ENCODE data around the gene ZNF48. TPM values are rescaled to one million over a fixed set of nuclear protein-coding genes. Genes with fewer than 3 reads are reported as not detected.
A peak's percentile ranks its signal among the peaks of the same experiment; 100 is the strongest.

The ZNF48 gene
- total RNA-seq, 1 experiment from 2014 or later = 20.5 TPM

GRCh38 chr16:30418350-30419181 lies 23.3 kb downstream of the ZNF48 start:
- H3K27ac ChIP-seq (ENCODE audit: low read length) = peak overlapping the region; percentile 50
- H3K36me3 ChIP-seq (ENCODE audit: insufficient read depth, low read length) = peaks cover 11% of the 10 kb centered on the region; the same call in 1 of the 2 replicates
- peak overlapping the region; percentile 88 for H3K4me2 ChIP-seq (ENCODE audit: low read depth, low read length, poor library complexity, severe bottlenecking)
- H3K79me2 ChIP-seq (ENCODE audit: low read length) = peaks cover 5% of the 10 kb centered on the region; the same call in 1 of the 2 replicates
- no peak overlapping the region for H2AFZ ChIP-seq (ENCODE audit: low read length)
- H3K9me2 ChIP-seq (replicated peaks; ENCODE audit: insufficient read depth, low read length) = no peaks in the 10 kb centered on the region
- H3K9me3 ChIP-seq (ENCODE audit: low read length) = no peaks in the 10 kb centered on the region
- peaks cover 26% of the 10 kb centered on the region for H3K4me1 ChIP-seq (ENCODE audit: low read length)
- no peaks in the 10 kb centered on the region for H3K27me3 ChIP-seq (ENCODE audit: low read length)
- no peaks in the 10 kb centered on the region for H4K20me1 ChIP-seq (ENCODE audit: insufficient read depth, low read depth, low read length)
- DNase-seq = peak; percentile 61
- H3K4me3 ChIP-seq (ENCODE audit: low read length) = peak overlapping the region; percentile 70
- peak overlapping the region; percentile 61 for H3K9ac ChIP-seq (ENCODE audit: low read length)

- Histone ChIP-seq H3K27ac (ENCODE audit: low read length) (no peak overlapping the region), H3K36me3 (ENCODE audit: insufficient read depth, low read length) (peaks cover 9% of the 10 kb centered on the region; the same call in 1 of the 2 replicates), H4K20me1 (ENCODE audit: insufficient read depth, low read depth, low read length) (no peaks in the 10 kb centered on the region), H3K27me3 (ENCODE audit: low read length) (no peaks in the 10 kb centered on the region), H3K9me2 (replicated peaks; ENCODE audit: insufficient read depth, low read length) (no peaks in the 10 kb centered on the region), H3K4me2 (ENCODE audit: low read depth, low read length, poor library complexity, severe bottlenecking) (no peak overlapping the region), H2AFZ (ENCODE audit: low read length) (no peak overlapping the region), H3K4me1 (ENCODE audit: low read length) (peaks cover 25% of the 10 kb centered on the region), H3K79me2 (ENCODE audit: low read length) (peaks cover 8% of the 10 kb centered on the region), H3K9ac (ENCODE audit: low read length) (no peak overlapping the region), H3K9me3 (ENCODE audit: low read length) (no peaks in the 10 kb centered on the region), H3K4me3 (ENCODE audit: low read length) (no peak overlapping the region)
- DNase-seq = peak; percentile 36
These were observed 25.8 kb downstream of the ZNF48 start for GRCh38 chr16:30421010-30421409.

GRCh38 chr16:30428055-30428454 lies 32.8 kb downstream of the ZNF48 start:
- peaks cover 19% of the 10 kb centered on the region for H3K4me1 ChIP-seq (ENCODE audit: low read length)
- no peaks in the 10 kb centered on the region for H3K27me3 ChIP-seq (ENCODE audit: low read length)
- no peak overlapping the region for H3K9ac ChIP-seq (ENCODE audit: low read length)
- no peak overlapping the region for H2AFZ ChIP-seq (ENCODE audit: low read length)
- no peaks in the 10 kb centered on the region for H3K9me3 ChIP-seq (ENCODE audit: low read length)
- peak overlapping the region; percentile 83 for H3K4me2 ChIP-seq (ENCODE audit: low read depth, low read length, poor library complexity, severe bottlenecking)
- peaks cover 35% of the 10 kb centered on the region for H3K79me2 ChIP-seq (ENCODE audit: low read length)
- 0 out of 2 replicates have a peak, but pooled peaks cover 3% of the 10 kb centered on the region for H4K20me1 ChIP-seq (ENCODE audit: insufficient read depth, low read depth, low read length)
- peaks cover 23% of the 10 kb centered on the region for H3K36me3 ChIP-seq (ENCODE audit: insufficient read depth, low read length)
- no peaks in the 10 kb centered on the region for H3K9me2 ChIP-seq (replicated peaks; ENCODE audit: insufficient read depth, low read length)
- no peak for DNase-seq
- H3K4me3 ChIP-seq (ENCODE audit: low read length) = no peak overlapping the region
- no peak overlapping the region for H3K27ac ChIP-seq (ENCODE audit: low read length)

- peak overlapping the region; percentile 68 for H3K27ac ChIP-seq (ENCODE audit: low read length)
- peaks cover 32% of the 10 kb centered on the region for H3K79me2 ChIP-seq (ENCODE audit: low read length)
- H4K20me1 ChIP-seq (ENCODE audit: insufficient read depth, low read depth, low read length) = 0 out of 2 replicates have a peak, but pooled peaks cover 3% of the 10 kb centered on the region
- H3K4me1 ChIP-seq (ENCODE audit: low read length) = peaks cover 19% of the 10 kb centered on the region
- H3K9me2 ChIP-seq (replicated peaks; ENCODE audit: insufficient read depth, low read length) = no peaks in the 10 kb centered on the region
- peak overlapping the region; percentile 83 for H3K4me2 ChIP-seq (ENCODE audit: low read depth, low read length, poor library complexity, severe bottlenecking)
- H3K9me3 ChIP-seq (ENCODE audit: low read length) = no peaks in the 10 kb centered on the region
- no peak overlapping the region; the same call in 1 of the 2 replicates for H2AFZ ChIP-seq (ENCODE audit: low read length)
- peak overlapping the region; percentile 81 for H3K4me3 ChIP-seq (ENCODE audit: low read length)
- DNase-seq = no peak
- no peaks in the 10 kb centered on the region for H3K27me3 ChIP-seq (ENCODE audit: low read length)
- H3K36me3 ChIP-seq (ENCODE audit: insufficient read depth, low read length) = peaks cover 14% of the 10 kb centered on the region
- H3K9ac ChIP-seq (ENCODE audit: low read length) = peak overlapping the region; percentile 79
These were observed 34.1 kb downstream of the ZNF48 start for GRCh38 chr16:30429418-30429677.

GRCh38 chr16:30429678-30430427 lies 34.6 kb downstream of the ZNF48 start, which contains the start of gene DCTPP1:
DCTPP1 (minus strand) TSS chr16:30430030; CDS start chr16:30429980, 50 bp downstream.
- peak within 1 kb of the TSS; percentile 83 for H3K4me2 ChIP-seq (ENCODE audit: low read depth, low read length, poor library complexity, severe bottlenecking)
- peaks cover 19% of the 10 kb centered on the region for H3K4me1 ChIP-seq (ENCODE audit: low read length)
- H3K9ac ChIP-seq (ENCODE audit: low read length) = peak within 1 kb of the TSS; percentile 79
- H2AFZ ChIP-seq (ENCODE audit: low read length) = peak within 1 kb of the TSS; percentile 96
- peaks cover 14% of the 10 kb centered on the region for H3K36me3 ChIP-seq (ENCODE audit: insufficient read depth, low read length)
- peaks cover 32% of the 10 kb centered on the region for H3K79me2 ChIP-seq (ENCODE audit: low read length)
- H4K20me1 ChIP-seq (ENCODE audit: insufficient read depth, low read depth, low read length) = 0 out of 2 replicates have a peak, but pooled peaks cover 3% of the 10 kb centered on the region
- no peaks in the 10 kb centered on the region for H3K27me3 ChIP-seq (ENCODE audit: low read length)
- H3K9me3 ChIP-seq (ENCODE audit: low read length) = no peaks in the 10 kb centered on the region
- H3K4me3 ChIP-seq (ENCODE audit: low read length) = peak within 1 kb of the TSS; percentile 81
- H3K9me2 ChIP-seq (replicated peaks; ENCODE audit: insufficient read depth, low read length) = no peaks in the 10 kb centered on the region
- peak; percentile 100 for DNase-seq
- H3K27ac ChIP-seq (ENCODE audit: low read length) = peak within 1 kb of the TSS; percentile 68

GRCh38 chr16:30430428-30430970 lies 35.3 kb downstream of the ZNF48 start:
- H3K4me2 ChIP-seq (ENCODE audit: low read depth, low read length, poor library complexity, severe bottlenecking) = peak overlapping the region; percentile 55
- peak overlapping the region; percentile 96 for H2AFZ ChIP-seq (ENCODE audit: low read length)
- peak overlapping the region; percentile 53; the same call in 1 of the 2 replicates for H3K4me3 ChIP-seq (ENCODE audit: low read length)
- H3K36me3 ChIP-seq (ENCODE audit: insufficient read depth, low read length) = peaks cover 14% of the 10 kb centered on the region
- no peak for DNase-seq
- H3K4me1 ChIP-seq (ENCODE audit: low read length) = peaks cover 19% of the 10 kb centered on the region
- 0 out of 2 replicates have a peak, but pooled peaks cover 3% of the 10 kb centered on the region for H4K20me1 ChIP-seq (ENCODE audit: insufficient read depth, low read depth, low read length)
- H3K9ac ChIP-seq (ENCODE audit: low read length) = peak overlapping the region; percentile 49
- peaks cover 32% of the 10 kb centered on the region for H3K79me2 ChIP-seq (ENCODE audit: low read length)
- H3K9me3 ChIP-seq (ENCODE audit: low read length) = no peaks in the 10 kb centered on the region
- no peak overlapping the region; the same call in 1 of the 2 replicates for H3K27ac ChIP-seq (ENCODE audit: low read length)
- H3K27me3 ChIP-seq (ENCODE audit: low read length) = no peaks in the 10 kb centered on the region
- no peaks in the 10 kb centered on the region for H3K9me2 ChIP-seq (replicated peaks; ENCODE audit: insufficient read depth, low read length)

GRCh38 chr16:30434852-30435251 lies 39.6 kb downstream of the ZNF48 start:
- Histone ChIP-seq H2AFZ (ENCODE audit: low read length) (no peak overlapping the region), H3K4me1 (ENCODE audit: low read length) (peaks cover 16% of the 10 kb centered on the region), H3K36me3 (ENCODE audit: insufficient read depth, low read length) (no peaks in the 10 kb centered on the region)

More at GRCh38 chr16:30434852-30435251, 39.6 kb downstream of the ZNF48 start:
- no peak overlapping the region for H3K9ac ChIP-seq (ENCODE audit: low read length)
- H4K20me1 ChIP-seq (ENCODE audit: insufficient read depth, low read depth, low read length) = no peaks in the 10 kb centered on the region
- no peak overlapping the region for H3K27ac ChIP-seq (ENCODE audit: low read length)
- H3K4me3 ChIP-seq (ENCODE audit: low read length) = no peak overlapping the region
- H3K79me2 ChIP-seq (ENCODE audit: low read length) = peaks cover under 1% of the 10 kb centered on the region
- H3K27me3 ChIP-seq (ENCODE audit: low read length) = no peaks in the 10 kb centered on the region
- H3K4me2 ChIP-seq (ENCODE audit: low read depth, low read length, poor library complexity, severe bottlenecking) = no peak overlapping the region
- no peak for DNase-seq
- no peaks in the 10 kb centered on the region for H3K9me2 ChIP-seq (replicated peaks; ENCODE audit: insufficient read depth, low read length)
- no peaks in the 10 kb centered on the region for H3K9me3 ChIP-seq (ENCODE audit: low read length)
